Measurements from ENCODE around the gene OGFR. TPM values are rescaled to one million over a fixed set of nuclear protein-coding genes. Genes with fewer than 3 reads are reported as not detected.
"Not testable (repeated sequence)": the region's sequence is repeated elsewhere in the genome, so short reads cannot be mapped to it uniquely, and the experiment has no call there.

Gene OGFR
- polyA plus RNA-seq, 1 donor, result 24.6 TPM

GRCh38 chr20:62837790-62838127 lies 33.1 kb downstream of the OGFR start:
- no peak for DNase-seq

DNA sequence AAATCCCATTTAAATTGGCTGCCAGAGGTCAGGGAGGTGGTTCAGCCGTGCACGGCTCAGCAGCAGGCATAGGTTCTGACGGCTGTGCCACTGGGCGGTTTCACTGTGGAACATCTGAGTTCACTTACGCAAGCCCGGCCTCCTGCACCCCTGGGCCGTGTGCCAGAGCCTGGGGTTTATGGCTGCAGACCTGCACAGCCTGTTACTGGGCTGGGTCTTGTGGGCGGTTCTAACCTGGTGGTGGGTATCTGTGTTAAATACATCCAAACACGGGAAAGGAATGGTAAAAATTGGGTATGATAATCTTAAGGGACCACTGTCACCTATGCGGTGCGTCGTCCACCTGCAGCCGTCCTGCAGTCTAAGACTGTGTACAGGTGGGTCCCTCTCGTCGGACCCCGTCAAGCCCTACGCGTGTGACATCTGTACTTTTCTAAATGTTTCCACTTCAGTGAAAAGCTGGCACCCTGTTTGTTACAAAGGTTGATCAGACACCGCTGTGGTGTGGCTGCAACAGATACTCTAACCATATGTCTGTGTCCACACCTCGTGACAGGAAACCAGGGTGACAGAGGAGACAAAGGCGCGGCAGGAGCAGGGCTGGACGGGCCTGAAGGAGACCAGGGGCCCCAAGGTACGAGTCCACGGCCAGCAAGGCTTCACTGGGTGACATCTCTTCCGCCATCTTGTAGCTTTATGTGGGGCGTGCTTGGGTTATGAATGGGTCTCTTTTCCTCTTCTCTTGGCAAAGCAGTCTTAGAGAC lies 33.7 kb downstream of the OGFR start:
- no peak for DNase-seq

DNA sequence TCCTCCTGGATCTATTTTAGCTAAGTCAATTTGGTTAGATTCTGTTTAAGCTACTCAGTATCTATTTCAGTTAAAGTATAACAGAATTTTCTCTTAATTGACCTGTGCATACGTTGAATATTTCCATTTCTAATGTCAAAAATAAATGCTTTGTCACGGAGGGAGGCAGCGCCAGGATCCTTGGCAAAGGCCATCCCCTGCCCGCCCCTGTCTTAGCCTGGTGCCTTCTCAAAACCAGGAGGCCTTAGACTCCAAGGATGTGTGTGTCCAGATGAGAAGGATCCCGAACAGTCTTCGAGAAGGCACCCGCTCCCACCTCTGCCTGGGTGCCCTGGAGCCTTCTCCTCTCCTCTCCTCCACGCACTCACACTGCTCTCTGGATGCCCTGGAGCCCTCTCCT lies 34.6 kb downstream of the OGFR start:
- no peak for DNase-seq

DNA sequence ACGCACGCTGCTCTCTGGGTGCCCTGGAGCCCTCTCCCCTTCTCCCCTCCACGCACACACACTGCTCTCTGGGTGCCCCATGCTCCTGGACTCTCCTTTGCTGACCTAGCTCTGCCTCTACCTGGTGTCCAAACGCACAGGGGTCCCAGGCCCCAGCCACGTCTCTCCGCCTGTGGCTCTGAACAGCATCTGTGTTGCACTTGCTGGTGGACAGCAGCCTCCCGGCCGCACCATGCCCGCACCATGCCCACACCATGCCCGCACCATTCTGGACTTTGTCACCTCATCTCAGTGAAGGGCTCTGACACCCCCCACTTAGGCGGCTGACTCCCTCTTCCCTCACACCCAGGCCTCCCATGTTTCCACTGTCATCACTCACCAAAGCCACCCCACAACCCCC lies 35.2 kb downstream of the OGFR start:
- no peak for DNase-seq

GRCh38 chr20:62840244-62841197 lies 35.9 kb downstream of the OGFR start:
- no peak for DNase-seq

- no peak for DNase-seq
Measured at GRCh38 chr20:62841705-62842212, 37.1 kb downstream of the OGFR start.

GRCh38 chr20:62843656-62844055 lies 39.0 kb downstream of the OGFR start:
- DNase-seq, result no peak

- DNase-seq, result no peak
Measured at GRCh38 chr20:62844182-62844581, 39.5 kb downstream of the OGFR start.

DNA sequence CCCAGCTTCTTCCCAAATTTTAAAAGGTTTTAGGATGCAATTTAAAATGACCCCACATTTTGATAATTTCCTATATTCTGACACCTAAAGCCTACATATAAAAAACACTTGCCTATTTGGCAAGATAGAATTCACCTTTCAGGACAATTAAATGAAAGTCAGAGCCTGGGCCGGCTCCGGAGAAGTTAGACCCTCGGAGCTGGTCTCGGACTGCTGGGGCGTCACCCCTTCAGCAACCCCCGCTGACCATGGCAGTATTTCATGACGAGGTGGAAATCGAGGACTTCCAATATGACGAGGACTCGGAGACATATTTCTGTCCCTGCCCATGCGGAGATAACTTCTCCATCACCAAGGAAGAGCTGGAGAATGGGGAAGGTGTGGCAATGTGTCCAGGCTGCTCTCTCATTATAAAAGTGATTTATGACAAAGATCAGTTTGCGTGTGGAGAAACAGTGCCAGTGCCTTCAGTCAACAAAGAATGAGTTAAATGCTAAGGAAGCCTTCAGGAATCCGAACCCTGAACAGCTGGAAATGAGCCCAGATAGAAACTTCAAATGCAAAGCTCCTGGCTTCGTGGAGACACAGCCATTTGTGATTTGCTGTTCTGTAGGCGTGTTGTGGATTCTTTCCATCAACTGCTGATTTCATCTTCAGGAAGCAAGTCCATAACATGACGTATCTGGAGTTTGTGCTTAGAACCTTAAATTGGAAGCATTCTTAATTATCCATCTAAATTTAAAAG lies 41.0 kb downstream of the OGFR start:
- no peak for DNase-seq

DNA sequence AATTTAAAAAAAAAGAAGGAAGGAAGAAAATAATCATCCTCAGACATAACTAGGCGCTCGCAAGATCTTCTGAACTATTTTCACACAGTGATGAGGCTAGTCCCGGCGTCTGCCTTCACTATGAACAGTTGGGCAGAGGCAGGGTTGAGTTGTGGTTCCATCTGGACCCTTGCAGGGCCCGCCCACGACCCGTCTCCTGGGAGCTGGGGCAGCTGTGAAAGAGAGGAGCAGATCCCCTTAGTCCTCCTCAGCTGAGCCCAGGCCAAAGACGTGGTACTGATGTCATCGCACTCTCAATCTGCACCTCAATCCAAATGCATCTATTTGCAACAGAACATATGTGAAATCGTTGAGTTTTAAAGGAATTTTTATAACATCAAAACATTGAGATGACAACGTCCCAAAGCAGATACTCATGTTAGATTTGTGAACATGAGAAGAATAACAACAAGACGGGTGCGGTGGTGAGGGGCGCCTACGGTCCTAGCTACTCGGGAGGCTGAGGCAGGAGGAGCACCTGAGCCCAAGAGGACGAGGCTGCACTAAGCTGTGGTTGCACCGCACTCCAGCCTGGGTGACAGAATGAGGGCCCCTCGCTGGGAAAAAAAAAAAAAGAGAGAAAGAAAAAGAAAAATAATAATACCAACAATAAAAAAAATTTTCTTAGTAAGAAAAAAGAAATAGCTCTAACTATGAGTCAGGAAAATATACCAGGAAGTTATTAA lies 41.7 kb downstream of the OGFR start:
- no peak for DNase-seq

DNA sequence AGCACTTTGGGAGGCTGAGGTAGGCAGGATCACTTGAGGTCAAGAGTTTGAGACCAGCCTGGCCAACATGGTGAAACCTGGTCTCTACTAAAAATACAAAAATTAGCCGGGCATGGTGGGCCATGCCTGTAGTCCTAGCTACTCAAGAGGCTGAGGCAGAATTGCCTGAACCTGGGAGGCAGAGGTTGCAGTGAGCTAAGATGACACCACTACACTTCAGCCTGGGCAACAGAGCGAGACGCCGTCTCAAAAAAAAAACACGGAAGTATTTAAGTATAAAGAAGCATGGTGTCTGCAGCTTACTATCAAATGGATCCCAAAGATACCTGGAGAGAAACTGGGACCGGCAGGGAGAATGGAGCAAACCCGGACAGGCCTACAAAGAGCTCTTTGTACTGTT lies 44.3 kb downstream of the OGFR start:
- not testable (repeated sequence) for DNase-seq

GRCh38 chr20:62849431-62849830 lies 44.8 kb downstream of the OGFR start:
- DNase-seq, result no peak

DNA sequence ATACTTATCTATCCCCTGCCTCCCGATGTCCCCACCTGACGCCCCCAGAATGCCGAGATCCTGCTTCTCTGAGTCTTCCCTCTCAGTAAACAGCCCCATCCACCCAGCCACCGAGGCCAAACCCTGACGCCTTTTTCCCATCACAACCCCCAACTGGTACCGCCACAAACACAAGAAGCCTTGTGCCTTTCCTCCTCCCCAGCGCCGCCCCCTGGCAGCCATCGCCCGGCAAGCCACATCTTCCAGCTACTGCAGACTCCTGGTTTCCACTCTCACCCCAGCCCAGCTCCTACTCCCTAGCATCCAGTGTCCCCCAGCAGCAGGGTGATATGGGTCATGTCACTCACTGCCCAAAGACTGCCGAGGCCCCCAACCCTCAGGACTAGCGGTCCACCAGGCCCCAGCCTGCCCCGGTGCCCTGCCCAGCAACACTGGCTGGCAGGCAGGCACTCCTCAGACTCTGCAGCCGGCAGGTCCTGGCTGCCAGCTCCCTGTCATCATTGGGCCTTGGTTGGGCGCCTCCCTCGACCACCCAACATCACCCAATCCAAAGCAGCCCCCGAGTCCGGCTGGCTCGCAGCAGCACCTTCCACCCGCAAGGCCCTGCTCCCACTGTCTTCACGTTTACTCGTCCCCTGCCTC lies 45.8 kb downstream of the OGFR start:
- no peak for DNase-seq

- DNase-seq, result no peak
Measured at GRCh38 chr20:62852196-62852595, 47.6 kb downstream of the OGFR start.

DNA sequence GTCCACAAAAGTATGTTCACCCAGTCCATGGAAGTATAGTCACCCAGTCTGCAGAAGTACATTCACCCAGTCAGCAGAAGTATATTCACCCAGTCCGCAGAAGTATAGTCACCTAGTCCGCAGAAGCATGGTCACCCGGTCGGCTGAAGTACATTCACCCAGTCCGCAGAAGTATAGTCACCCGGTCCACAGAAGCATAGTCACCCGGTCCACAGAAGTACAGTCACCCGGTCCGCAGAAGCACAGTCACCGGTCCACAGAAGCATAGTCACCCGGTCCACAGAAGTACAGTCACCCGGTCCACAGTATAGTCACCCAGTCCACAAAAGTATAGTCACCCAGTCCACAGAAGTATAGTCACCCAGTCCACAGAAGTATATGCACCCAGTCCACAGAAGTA lies 48.2 kb downstream of the OGFR start:
- DNase-seq, result no peak

DNA sequence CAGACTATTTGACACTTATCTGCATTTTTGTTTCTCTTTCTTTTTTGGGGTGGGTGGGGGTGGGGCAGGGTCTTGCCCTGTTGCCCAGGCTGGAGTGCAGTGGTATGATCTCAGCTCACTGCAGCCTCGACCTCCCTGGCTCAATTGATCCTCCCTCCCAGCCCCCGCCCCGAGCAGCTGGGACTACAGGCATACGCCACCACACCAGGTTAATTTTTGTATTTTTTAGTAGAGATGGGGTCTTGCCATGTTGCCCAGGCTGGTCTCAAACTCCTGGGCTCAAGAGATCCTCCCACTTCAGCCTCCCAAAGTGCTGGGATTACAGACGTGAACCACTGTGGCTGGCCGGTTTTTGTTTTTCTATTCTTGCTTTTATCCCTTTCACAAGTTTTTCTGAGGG lies 48.7 kb downstream of the OGFR start:
- DNase-seq, result not testable (repeated sequence)

DNA sequence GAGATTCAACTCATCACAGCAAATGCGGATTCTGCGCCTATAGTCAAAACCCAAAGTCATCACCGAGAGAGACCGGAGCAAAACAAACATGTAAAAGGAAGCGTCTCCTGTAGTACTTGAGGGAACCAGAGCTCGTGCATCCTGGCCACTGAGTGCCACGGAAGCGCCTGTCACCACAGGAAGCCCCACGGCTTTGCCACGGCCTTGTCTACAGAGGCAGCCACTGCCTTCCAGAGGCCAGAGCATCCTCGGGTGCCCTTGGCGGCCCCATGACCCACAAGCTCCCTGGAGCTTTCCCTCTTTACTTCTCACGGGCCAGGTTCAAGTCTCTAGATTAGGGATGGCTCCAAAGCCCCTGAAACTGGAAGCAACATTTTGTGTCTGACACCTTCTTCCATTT lies 49.5 kb downstream of the OGFR start:
- no peak for DNase-seq

GRCh38 chr20:62855120-62855519 lies 50.5 kb downstream of the OGFR start:
- no peak for DNase-seq

- DNase-seq, result no peak
Measured at GRCh38 chr20:62856931-62857619, 52.4 kb downstream of the OGFR start.

DNA sequence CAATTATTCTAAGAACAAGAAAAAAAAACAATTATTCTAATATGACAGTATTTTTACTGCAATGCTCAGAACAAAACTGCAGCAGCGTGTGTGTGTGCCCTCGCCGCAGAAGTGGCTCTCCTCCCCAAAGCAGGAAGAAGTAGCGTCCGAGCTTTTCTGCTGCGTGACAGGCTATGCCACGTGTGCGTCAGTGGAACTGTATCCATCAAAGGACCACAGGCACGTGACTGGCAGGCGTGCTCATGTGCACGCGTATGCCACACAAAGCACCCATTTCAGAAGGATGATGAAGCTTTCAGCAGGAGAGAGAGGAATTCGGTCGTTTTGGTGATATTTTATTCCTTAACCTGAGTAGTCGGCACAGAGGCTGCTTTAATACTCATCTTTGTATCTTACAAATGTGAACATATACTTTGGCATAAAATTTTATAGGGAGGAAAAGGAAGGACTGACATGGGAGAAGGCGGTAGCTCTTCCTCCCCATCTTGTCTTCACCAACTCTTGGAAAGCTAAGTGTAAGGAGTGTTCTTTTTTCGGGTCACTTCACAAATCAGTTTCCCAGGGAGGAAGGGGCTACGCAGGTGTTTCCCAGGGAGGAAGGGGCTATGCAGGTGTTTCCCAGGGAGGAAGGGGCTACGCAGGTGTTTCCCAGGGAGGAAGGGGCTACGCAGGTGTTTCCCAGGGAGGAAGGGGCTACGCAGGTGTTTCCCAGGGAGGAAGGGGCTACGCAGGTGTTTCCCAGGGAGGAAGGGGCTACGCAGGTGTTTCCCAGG lies 53.6 kb downstream of the OGFR start:
- no peak for DNase-seq

All from left kidney (tissue), 2 donors.